Spinal cord (tissue), 10 donors: ENCODE data around the gene TSPAN7. TPM values are rescaled to one million over a fixed set of nuclear protein-coding genes. Genes with fewer than 3 reads are reported as not detected.

ENCODE experiments used
- DNase-seq, 6 donors: peaks; one replicate each; pipeline versions ENCODE4 v3.0.0 to v3.0.0-alpha.2; 2013 to 2015; ENCODE audit warnings: low spot score in 6 of 6, low read depth in 4 of 6
- H3K27ac ChIP-seq: one replicate; pipeline ENCODE4 v1.5.1; 2013; ENCODE audit warnings: low read depth, low read length, control low read depth
- H3K27me3 ChIP-seq: one replicate; pipeline ENCODE4 v1.6.1; 2013; ENCODE audit warnings: low read length; ENCODE audit not compliant: control insufficient read depth, insufficient read depth
- H3K36me3 ChIP-seq: one replicate; pipeline ENCODE4 v1.6.1; 2013; ENCODE audit warnings: low read length; ENCODE audit not compliant: control insufficient read depth, insufficient read depth
- H3K4me1 ChIP-seq: one replicate; pipeline ENCODE4 v1.6.1; 2013; ENCODE audit warnings: low read length; ENCODE audit not compliant: control insufficient read depth, insufficient read depth
- H3K4me3 ChIP-seq: one replicate; pipeline ENCODE4 v1.5.1; 2013; ENCODE audit warnings: low read depth, low read length, control low read depth
- H3K9me3 ChIP-seq: one replicate; pipeline ENCODE4 v1.6.1; 2013; ENCODE audit warnings: low read length; ENCODE audit not compliant: control insufficient read depth, insufficient read depth
- WGBS: methylation state at CpG from one replicate; pipeline ENCODE4 v1.1.5; 2013; ENCODE audit warnings: missing lambda C conversion rate; ENCODE audit not compliant: insufficient coverage; 5-methylcytosine and 5-hydroxymethylcytosine counted together
- polyA plus RNA-seq, 2 donors: library from polyadenylated mRNA; unstranded; fragments of 120-200 nt; gene quantifications; one replicate each; pipeline ENCODE4 v1.2.1, GENCODE V29; 2013; ENCODE audit not compliant: insufficient read length in 2 of 2
- total RNA-seq, 2 donors: library from RNA; depleted of rRNA in 1 of 2; stranded (reverse); fragments of 120-200 nt in 1 of 2; fragments of >200 nt in 1 of 2; gene quantifications; one replicate each; pipeline versions ENCODE4 v1.2.3 to v1.2.4, GENCODE V29; 2013 to 2014
- donor health status: healthy.

Gene TSPAN7
- total and polyA plus RNA-seq, 4 donors = 177 to 601 (median 366) TPM

DNA sequence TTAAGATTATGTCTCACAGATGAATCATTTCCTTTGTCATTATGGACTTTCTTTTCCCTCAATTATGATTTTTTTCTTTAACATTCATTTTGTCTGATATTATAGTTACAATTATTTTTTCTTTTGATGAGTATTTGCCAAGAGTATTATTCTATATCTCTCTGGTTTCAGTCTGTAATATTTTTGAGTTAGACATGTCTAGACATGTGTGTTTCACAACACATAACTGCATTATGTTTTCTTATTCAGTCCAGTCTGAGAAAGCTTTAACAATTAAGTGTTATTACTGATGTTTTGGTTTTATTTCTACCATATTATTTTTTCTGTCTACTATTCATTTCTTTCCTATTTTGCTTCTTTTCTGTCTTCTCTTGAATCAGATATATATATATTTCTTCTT is 131.6 kb downstream of the TSPAN7 start:
- no peak overlapping the region for H3K27ac ChIP-seq
- H3K36me3 ChIP-seq = no peaks in the 10 kb centered on the region
- no peaks in the 10 kb centered on the region for H3K4me1 ChIP-seq
- H3K27me3 ChIP-seq = no peaks in the 10 kb centered on the region
- no peak for DNase-seq
- H3K4me3 ChIP-seq = no peak overlapping the region
- no peaks in the 10 kb centered on the region for H3K9me3 ChIP-seq

DNA sequence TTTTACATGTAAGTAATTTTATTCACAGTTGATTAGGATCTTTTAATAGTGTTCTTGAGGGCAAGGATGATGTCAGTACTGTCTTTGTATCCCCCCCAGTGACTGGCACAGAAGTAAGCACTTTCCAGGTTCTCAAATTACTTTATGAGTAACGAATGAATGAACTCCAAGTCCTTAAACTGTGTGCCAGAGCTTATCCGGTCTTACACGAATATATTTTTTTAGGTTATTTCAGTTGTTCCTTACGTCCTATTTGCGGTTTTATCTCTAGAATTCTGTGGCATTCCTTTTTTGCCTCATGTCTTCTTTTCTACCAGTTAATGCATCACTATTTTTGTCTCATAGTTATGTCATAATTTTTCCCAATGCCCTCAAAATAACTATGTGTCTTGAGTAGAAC is 133.1 kb downstream of the TSPAN7 start:
- 81% methylated on average over 3 of the region's 5 CpGs for WGBS
- DNase-seq = no peak
- H3K4me3 ChIP-seq = no peak overlapping the region
- H3K9me3 ChIP-seq = no peaks in the 10 kb centered on the region
- H3K27ac ChIP-seq = no peak overlapping the region
- H3K27me3 ChIP-seq = no peaks in the 10 kb centered on the region
- no peaks in the 10 kb centered on the region for H3K36me3 ChIP-seq
- H3K4me1 ChIP-seq = no peaks in the 10 kb centered on the region

DNA sequence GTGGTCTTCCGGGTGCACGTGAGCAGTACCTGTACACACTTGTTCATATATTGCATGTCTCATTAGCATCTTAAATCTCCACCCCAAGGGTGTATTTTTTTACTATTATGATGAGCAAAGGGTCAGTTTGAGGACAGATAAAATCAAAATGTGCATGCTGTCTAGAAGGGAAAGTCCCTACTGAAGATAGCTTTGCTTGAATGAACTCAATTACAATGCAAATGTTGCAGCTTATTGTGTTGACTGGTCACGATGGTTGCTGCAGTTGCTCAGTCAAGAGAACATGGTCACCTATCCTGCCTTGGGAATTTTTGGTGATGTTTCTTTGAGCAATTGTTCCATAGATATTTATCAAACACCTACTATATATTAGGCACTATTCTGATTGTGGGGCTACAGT is 136.1 kb downstream of the TSPAN7 start:
- Histone ChIP-seq H3K36me3 (no peaks in the 10 kb centered on the region), H3K27ac (no peak overlapping the region), H3K27me3 (no peaks in the 10 kb centered on the region), H3K4me3 (no peak overlapping the region), H3K9me3 (no peaks in the 10 kb centered on the region), H3K4me1 (no peaks in the 10 kb centered on the region)
- WGBS = no CpG with 5 or more reads among the region's 3 CpGs
- DNase-seq = no peak

DNA sequence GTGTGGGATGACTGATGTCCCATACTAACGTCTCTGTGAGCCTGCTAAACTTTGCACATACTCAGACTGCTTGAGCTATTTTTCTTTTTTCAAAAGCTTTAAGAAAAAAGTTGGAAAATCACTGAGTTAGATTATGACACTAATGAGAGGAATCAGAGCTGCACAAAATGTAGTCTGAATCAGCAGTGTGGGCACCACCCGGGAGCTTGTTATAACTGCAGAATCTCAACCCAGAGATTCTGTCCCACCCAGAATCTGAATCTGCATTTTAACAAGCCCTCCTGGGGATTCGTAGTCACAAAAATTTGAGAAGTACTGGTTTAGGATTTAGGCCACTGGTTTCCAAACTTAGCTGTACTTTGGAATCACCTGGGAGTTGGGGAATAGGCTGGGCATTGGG is 137.8 kb downstream of the TSPAN7 start:
- no peak overlapping the region for H3K4me3 ChIP-seq
- DNase-seq = peak in 1 of 6 donors; percentile 1
- H3K27me3 ChIP-seq = no peaks in the 10 kb centered on the region
- no peaks in the 10 kb centered on the region for H3K4me1 ChIP-seq
- 60% methylated on average over 1 of the region's 3 CpGs for WGBS
- H3K9me3 ChIP-seq = no peaks in the 10 kb centered on the region
- H3K27ac ChIP-seq = no peak overlapping the region
- H3K36me3 ChIP-seq = no peaks in the 10 kb centered on the region

DNA sequence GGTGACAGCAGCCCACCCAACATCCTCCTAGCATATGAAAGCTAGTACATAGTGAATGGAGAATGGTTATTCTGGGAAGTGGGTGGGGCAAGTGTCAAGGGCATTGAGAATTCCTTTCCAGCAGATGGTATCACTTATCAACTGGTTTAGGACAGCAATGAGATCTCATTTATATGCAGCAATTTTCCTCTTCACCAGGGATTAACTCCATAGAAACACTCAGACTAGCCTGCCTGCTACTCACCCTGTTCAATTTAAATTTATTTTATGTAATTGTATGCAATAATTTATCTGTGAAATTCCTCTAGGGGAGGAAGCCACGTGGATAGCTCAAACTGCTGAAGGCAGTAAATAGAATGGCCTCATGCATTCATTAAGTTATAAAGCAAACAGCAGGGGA is 138.4 kb downstream of the TSPAN7 start:
- Histone ChIP-seq H3K4me3 (no peak overlapping the region), H3K9me3 (no peaks in the 10 kb centered on the region), H3K4me1 (no peaks in the 10 kb centered on the region), H3K27ac (no peak overlapping the region), H3K36me3 (no peaks in the 10 kb centered on the region), H3K27me3 (no peaks in the 10 kb centered on the region)
- DNase-seq = peak in 1 of 6 donors; percentile 57
- no CpG with 5 or more reads among the region's 1 CpG for WGBS

DNA sequence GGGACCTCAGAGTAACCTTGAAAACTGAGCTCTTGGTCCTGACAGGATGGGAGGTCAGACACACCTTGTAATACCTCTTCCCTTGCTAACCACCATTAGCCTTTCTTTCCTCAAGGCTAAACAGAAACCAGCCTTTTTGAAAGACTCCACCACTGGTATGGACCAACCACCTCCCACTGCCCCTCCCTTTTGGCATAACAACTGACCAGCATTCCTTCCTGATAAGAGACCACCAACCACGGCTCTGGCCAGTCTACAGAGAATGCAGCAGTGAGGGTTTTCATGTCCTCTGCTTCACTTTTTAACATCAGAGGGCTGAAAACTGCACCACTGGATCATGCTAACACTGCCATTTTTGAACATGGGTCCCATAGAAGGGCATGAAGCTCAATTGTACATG is 139.7 kb downstream of the TSPAN7 start:
- no peaks in the 10 kb centered on the region for H3K4me1 ChIP-seq
- DNase-seq = no peak
- no peaks in the 10 kb centered on the region for H3K27me3 ChIP-seq
- no peak overlapping the region for H3K27ac ChIP-seq
- no peaks in the 10 kb centered on the region for H3K9me3 ChIP-seq
- no peak overlapping the region for H3K4me3 ChIP-seq
- H3K36me3 ChIP-seq = no peaks in the 10 kb centered on the region
- 64% methylated on average over 1 of the region's 1 CpG for WGBS

- DNase-seq = no peak
- no peaks in the 10 kb centered on the region for H3K4me1 ChIP-seq
- no peaks in the 10 kb centered on the region for H3K27me3 ChIP-seq
- WGBS = no CpG with 5 or more reads among the region's 2 CpGs
- H3K4me3 ChIP-seq = no peak overlapping the region
- H3K36me3 ChIP-seq = no peaks in the 10 kb centered on the region
- no peak overlapping the region for H3K27ac ChIP-seq
- no peaks in the 10 kb centered on the region for H3K9me3 ChIP-seq
Observed at GRCh38 chrX:38704146-38704882, 143.0 kb downstream of the TSPAN7 start.

DNA sequence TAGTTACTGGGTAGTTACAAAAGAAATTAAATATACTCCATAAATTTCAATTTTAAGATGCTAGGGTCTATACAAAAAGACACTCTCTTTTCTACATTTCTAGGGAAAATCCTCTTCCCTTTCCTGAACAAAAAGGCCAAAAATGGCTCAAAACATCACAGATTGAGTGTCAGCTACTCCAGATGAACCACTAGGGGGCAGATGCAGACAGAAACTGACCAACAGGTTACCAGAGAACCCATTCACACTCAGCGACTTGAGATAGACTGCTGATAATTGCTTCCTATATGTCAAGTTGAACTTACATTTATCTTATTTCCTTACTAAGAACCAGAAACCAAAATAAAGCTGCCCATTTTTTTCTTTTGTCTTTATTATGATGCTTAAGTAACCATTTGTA is 156.5 kb downstream of the TSPAN7 start:
- Histone ChIP-seq H3K4me3 (no peak overlapping the region), H3K27ac (no peak overlapping the region), H3K36me3 (no peaks in the 10 kb centered on the region), H3K4me1 (no peaks in the 10 kb centered on the region), H3K9me3 (no peaks in the 10 kb centered on the region), H3K27me3 (no peaks in the 10 kb centered on the region)
- no CpG with 5 or more reads among the region's 1 CpG for WGBS
- peak in 1 of 6 donors; percentile 3 for DNase-seq

DNA sequence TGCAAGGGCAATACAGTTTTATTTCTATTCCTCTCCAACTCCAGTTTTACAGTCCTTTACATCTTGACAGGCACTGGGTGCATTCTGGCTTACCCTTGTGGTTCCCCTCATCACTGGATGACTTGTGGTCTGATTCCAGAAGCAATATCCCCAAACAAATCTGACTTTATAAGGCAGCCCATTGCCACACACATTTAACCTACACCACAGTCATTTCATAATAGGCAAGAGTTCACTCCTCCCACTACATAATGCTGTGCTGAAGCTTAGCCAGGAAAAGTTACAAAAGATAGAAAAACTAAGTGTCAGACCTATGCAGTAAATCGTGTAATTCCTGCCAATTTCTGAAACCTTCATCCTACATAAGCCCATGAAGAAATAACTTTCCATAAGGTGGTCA is 157.0 kb downstream of the TSPAN7 start:
- Histone ChIP-seq H3K36me3 (no peaks in the 10 kb centered on the region), H3K27ac (no peak overlapping the region), H3K27me3 (no peaks in the 10 kb centered on the region), H3K9me3 (no peaks in the 10 kb centered on the region), H3K4me1 (no peaks in the 10 kb centered on the region), H3K4me3 (no peak overlapping the region)
- WGBS = no CpG with 5 or more reads among the region's 1 CpG
- no peak for DNase-seq

DNA sequence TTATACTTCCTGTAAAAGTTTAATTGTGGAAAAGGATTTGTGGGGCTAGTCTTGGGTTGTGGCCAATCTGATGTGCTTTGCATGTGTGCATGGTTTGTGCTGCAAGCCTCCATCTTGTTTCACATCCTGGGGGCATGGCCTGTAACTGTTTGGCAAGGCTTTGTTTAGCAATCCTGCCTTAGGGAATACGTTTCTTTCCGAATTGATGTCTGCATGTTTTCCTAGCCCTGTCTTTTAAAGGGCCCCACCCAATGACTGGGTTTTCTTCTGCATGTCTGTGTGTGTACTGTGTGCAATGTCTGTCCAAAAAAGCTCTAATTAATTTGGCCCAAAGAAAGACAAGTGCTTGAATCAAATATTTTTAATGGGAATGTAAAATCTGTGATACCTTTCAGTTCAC is 165.3 kb downstream of the TSPAN7 start:
- H3K27me3 ChIP-seq = no peaks in the 10 kb centered on the region
- 61% methylated on average over 2 of the region's 2 CpGs for WGBS
- no peak overlapping the region for H3K27ac ChIP-seq
- DNase-seq = no peak
- no peaks in the 10 kb centered on the region for H3K36me3 ChIP-seq
- H3K4me1 ChIP-seq = no peaks in the 10 kb centered on the region
- no peaks in the 10 kb centered on the region for H3K9me3 ChIP-seq
- no peak overlapping the region for H3K4me3 ChIP-seq
